BLaER1 (cell line): ENCODE measurements around the gene IGSF1.
"Not testable (repeated sequence)": the region's sequence is repeated elsewhere in the genome, so short reads cannot be mapped to it uniquely, and the experiment has no call there.

ENCODE experiments used
- H3K27ac ChIP-seq: shearing (Covaris generic); formaldehyde crosslinking; 2 replicates; pipeline ENCODE4 v1.8.1; 2022
- H3K27me3 ChIP-seq: shearing (Covaris generic); formaldehyde crosslinking; 2 replicates; pipeline ENCODE4 v1.8.1; 2022
- H3K36me3 ChIP-seq: shearing (Covaris generic); formaldehyde crosslinking; 2 replicates; pipeline ENCODE4 v1.8.1; 2022
- H3K4me1 ChIP-seq: shearing (Covaris generic); formaldehyde crosslinking; 2 replicates; pipeline ENCODE4 v1.8.1; 2022
- H3K4me2 ChIP-seq: shearing (Covaris generic); formaldehyde crosslinking; 2 replicates; pipeline ENCODE4 v1.8.1; 2022
- H3K4me3 ChIP-seq: shearing (Covaris generic); formaldehyde crosslinking; 2 replicates; pipeline ENCODE4 v1.8.1; 2022
- H3K9ac ChIP-seq: shearing (Covaris generic); formaldehyde crosslinking; 2 replicates; pipeline ENCODE4 v1.8.1; 2022
- H3K9me3 ChIP-seq: shearing (Covaris generic); formaldehyde crosslinking; 2 replicates; pipeline ENCODE4 v1.8.1; 2022
- H4K20me1 ChIP-seq: shearing (Covaris generic); formaldehyde crosslinking; 2 replicates; pipeline ENCODE4 v1.8.1; 2022
- Cebpa-rat ChIP-seq: shearing (Covaris generic); IDR thresholded peaks from 2 replicates; pipeline ENCODE4 v1.8.1; 2022

IGSF1 gene

DNA sequence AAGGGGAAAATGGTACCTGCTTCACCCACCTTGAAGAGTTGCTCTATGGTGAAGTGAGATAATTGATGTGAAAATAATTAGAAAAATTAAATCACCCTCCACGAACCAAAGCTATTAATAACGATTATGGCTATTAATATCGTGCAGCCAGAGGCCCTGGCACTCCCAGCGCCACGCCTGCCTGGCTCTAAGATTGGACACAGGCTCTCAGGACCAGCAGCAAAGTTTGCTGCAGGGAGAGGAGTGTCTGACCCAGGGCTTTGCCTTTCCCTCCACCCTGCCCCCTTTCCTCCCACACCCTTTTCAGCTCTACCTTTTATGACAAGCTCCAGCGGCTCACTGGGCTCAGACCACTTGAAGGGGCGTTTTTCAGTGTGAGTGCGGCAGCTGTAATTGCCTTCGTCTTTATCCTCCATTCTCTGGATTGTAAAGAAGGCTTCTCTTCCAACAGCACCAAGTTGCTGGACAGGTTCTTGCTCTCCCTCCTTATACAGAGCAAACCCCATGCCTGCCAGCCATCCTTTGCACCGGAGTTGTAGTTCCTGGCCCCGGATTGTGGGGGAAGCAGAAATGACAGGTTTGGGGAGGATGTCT, 11.5 kb downstream of the IGSF1 start:
- no peak overlapping the region for H3K4me3 ChIP-seq
- H3K27ac ChIP-seq = no peak overlapping the region
- H3K9ac ChIP-seq = no peak overlapping the region
- H3K27me3 ChIP-seq = peaks cover 99% of the 10 kb centered on the region
- no peaks in the 10 kb centered on the region for H3K9me3 ChIP-seq
- no peaks in the 10 kb centered on the region for H3K4me1 ChIP-seq
- no peak for TF ChIP-seq Cebpa-rat
- no peak overlapping the region for H3K4me2 ChIP-seq
- H3K36me3 ChIP-seq = no peaks in the 10 kb centered on the region
- peaks cover 10% of the 10 kb centered on the region; the same call in 1 of the 2 replicates for H4K20me1 ChIP-seq

DNA sequence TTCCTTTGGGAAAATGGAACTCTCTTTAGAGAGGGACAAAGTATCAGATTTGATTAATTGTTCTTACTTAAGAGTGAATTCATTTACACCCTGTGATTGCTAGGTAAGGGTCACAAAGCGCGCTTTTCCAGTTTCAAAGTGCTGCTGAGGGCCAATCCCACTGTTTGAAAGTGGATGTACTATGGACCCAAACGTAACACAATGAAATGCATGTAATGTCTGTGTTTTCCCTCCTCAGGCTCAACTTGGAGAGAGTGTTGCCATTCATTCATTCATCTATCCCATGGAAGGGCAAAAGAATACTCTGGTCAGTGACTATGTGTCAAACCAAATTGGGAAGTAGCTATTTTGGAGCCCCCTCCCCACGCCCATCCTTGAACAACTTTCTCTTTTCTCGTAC, 16.1 kb downstream of the IGSF1 start:
- no peaks in the 10 kb centered on the region for H3K4me1 ChIP-seq
- no peak overlapping the region for H3K27ac ChIP-seq

DNA sequence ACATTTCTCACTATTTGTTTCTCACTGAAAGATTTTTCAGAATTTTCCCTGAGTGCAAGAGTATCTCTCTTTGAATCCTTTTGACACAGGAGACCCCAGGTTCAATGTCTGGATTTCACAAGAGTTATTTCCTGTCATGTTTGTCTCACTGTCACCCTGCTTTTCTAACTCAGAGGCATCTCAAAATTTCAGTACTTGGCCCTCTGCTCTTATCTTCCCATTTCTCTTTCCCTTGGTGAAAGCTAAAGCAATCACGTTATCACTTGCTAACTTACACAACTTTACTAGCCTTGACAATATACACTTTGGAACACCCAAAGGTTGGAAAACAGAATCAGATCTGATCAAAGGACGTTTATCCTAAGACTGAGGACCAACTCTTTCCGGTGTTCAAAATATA, 17.3 kb downstream of the IGSF1 start:
- no peak overlapping the region for H3K4me3 ChIP-seq
- H3K4me1 ChIP-seq = no peaks in the 10 kb centered on the region
- H3K27me3 ChIP-seq = peaks cover 91% of the 10 kb centered on the region
- H4K20me1 ChIP-seq = peaks cover 17% of the 10 kb centered on the region; the same call in 1 of the 2 replicates
- no peaks in the 10 kb centered on the region for H3K36me3 ChIP-seq
- no peak overlapping the region for H3K4me2 ChIP-seq
- H3K27ac ChIP-seq = no peak overlapping the region
- no peaks in the 10 kb centered on the region for H3K9me3 ChIP-seq
- H3K9ac ChIP-seq = no peak overlapping the region
- no peak for TF ChIP-seq Cebpa-rat

More for the DNA sequence above, 16.1 kb downstream of the IGSF1 start:
- Histone ChIP-seq H3K36me3 (no peaks in the 10 kb centered on the region), H3K4me2 (no peak overlapping the region), H4K20me1 (peaks cover 17% of the 10 kb centered on the region; the same call in 1 of the 2 replicates), H3K4me3 (no peak overlapping the region), H3K9ac (no peak overlapping the region), H3K27me3 (peaks cover 99% of the 10 kb centered on the region), H3K9me3 (no peaks in the 10 kb centered on the region)
- no peak for TF ChIP-seq Cebpa-rat

DNA sequence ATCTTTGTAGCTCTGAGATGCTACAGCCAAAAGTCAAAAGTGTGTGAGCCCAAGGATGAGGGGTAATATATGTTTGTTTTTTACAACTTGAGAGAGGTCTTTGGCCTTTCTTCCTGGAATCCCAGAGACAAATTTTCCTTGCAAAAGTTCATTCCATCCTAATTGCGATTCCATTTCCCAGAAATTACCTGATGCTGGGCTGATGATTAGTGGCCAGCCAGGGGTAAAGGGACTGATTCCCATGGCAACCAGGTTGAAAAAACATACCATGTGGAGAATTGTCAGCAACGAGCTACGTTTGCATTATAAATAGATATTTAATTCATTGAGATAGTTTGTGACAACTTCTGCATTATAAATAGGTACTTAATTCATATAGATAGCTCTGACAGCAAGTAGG, 17.8 kb downstream of the IGSF1 start:
- Histone ChIP-seq H3K9ac (no peak overlapping the region), H4K20me1 (peaks cover 17% of the 10 kb centered on the region; the same call in 1 of the 2 replicates), H3K9me3 (no peaks in the 10 kb centered on the region), H3K27me3 (peaks cover 90% of the 10 kb centered on the region), H3K4me1 (no peaks in the 10 kb centered on the region), H3K36me3 (no peaks in the 10 kb centered on the region), H3K4me2 (no peak overlapping the region), H3K4me3 (no peak overlapping the region), H3K27ac (no peak overlapping the region)
- no peak for TF ChIP-seq Cebpa-rat

DNA sequence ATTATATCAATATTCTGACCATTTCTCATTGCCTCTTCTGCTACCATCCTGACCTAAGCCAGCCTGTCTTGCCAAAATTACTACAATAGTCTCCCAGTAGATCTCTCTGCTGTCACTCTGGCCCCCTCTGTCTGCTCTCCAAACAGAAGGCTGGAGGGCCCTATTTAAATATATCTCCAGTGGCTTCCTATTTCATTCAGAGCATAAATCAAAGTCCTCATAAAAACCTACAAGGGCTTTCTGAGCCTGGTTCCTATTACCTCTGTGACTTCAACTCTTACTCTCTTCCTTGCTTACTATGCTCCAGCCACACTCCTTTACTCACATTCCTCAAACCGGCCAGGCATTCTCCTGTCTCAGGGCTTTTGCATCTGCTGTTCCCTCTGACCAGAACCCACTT, 19.0 kb downstream of the IGSF1 start:
- Histone ChIP-seq H3K4me1 (no peaks in the 10 kb centered on the region), H3K4me2 (no peak overlapping the region), H3K4me3 (no peak overlapping the region), H3K27me3 (peaks cover 90% of the 10 kb centered on the region), H4K20me1 (peaks cover 12% of the 10 kb centered on the region; the same call in 1 of the 2 replicates), H3K36me3 (no peaks in the 10 kb centered on the region), H3K9me3 (no peaks in the 10 kb centered on the region), H3K27ac (no peak overlapping the region), H3K9ac (no peak overlapping the region)
- TF ChIP-seq Cebpa-rat = no peak

DNA sequence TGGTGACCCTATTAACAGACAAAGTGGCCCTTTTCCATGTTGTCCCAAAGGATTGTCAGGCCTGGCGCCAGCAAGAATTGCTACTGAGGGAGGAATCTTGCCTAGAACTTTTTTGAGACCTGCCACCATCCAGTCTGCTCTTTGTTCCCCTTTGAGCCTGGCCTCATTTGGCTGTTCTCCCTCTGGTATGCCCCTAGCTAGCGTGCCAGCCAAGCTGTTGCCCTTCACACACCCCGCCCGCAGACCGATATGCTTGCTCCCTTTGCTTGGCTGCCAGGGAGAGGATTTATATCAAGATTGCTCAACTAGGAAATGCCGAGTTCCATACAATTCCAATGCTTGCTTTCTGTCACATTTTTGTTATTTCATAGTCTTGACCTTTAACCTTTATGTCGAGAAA, 24.4 kb downstream of the IGSF1 start:
- peaks cover 1% of the 10 kb centered on the region; the same call in 1 of the 2 replicates for H4K20me1 ChIP-seq
- H3K36me3 ChIP-seq = no peaks in the 10 kb centered on the region
- H3K27ac ChIP-seq = no peak overlapping the region
- peaks cover 85% of the 10 kb centered on the region for H3K27me3 ChIP-seq
- no peaks in the 10 kb centered on the region for H3K9me3 ChIP-seq
- TF ChIP-seq Cebpa-rat = no peak
- no peak overlapping the region for H3K4me3 ChIP-seq
- no peak overlapping the region for H3K9ac ChIP-seq
- H3K4me2 ChIP-seq = no peak overlapping the region
- no peaks in the 10 kb centered on the region for H3K4me1 ChIP-seq

DNA sequence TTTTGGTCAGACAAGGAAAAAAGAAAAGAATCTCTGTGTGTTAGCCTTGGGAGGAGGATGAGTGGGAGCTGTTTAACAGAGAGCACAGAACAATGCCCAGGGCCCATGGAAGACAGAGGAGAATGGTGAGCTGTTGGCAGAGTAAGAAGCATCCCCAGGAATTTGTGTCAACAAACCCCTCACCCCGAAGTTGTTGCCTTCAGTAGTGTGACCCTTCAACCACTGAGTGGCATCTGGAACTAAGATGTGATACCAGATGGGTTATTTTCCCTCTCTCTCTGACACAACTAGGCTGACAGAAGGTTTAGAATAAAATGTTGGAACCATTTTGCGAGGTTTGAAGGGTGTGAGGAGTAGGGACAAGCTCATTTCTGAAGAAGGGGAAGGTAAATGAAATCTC, 25.1 kb downstream of the IGSF1 start:
- Histone ChIP-seq H3K27me3 (peaks cover 85% of the 10 kb centered on the region), H3K9ac (no peak overlapping the region), H3K27ac (no peak overlapping the region), H3K36me3 (no peaks in the 10 kb centered on the region), H4K20me1 (no peaks in the 10 kb centered on the region; the same call in 1 of the 2 replicates), H3K4me1 (no peaks in the 10 kb centered on the region), H3K4me2 (no peak overlapping the region), H3K4me3 (no peak overlapping the region), H3K9me3 (no peaks in the 10 kb centered on the region)
- no peak for TF ChIP-seq Cebpa-rat

DNA sequence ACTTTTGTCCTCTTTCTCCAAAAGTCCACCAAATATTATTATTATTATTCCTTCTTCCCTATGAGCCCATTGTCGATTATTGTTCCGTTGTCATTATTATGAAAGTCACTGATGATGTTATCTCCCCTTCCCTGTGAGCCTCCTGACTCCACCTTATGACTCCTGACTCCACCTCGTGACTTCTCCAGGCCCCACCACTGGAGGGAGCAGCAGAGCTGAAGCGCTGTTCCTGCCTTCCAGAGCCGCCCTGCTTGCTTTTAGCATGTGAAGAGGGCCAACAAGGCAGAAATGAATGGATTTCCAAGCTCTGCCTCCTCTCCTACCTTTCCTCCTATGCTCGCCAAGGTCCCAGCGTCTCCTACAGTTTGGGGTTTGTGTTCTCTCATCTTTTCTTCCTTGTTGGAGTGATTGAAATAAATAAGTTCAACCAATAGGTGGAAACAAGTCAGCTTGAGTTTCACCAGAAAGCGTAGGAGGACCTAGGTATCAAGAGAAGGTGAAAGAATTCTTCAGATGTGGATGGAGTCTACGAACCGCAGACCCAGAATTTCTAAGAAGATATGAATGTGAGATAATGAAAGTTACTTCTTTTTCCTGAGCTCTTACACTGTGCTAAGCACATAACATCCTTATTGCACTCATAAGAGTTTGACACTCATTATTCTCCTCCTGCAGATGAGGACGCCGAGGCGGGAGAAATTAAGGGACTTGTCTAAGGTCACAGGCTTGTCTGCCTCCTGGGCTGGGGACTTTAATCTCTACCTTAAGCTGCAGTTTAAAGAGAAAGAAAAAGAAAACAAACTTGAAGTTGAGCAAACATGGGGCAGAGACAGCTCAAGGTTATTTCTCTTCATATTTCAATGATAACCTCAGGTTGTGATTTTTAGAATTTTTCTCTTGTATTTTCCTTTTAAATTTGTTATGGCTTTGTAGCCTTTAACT, 26.1 kb downstream of the IGSF1 start:
- no peak for TF ChIP-seq Cebpa-rat
- no peak overlapping the region for H3K9ac ChIP-seq
- no peaks in the 10 kb centered on the region for H3K4me1 ChIP-seq
- H3K4me3 ChIP-seq = no peak overlapping the region
- H3K36me3 ChIP-seq = no peaks in the 10 kb centered on the region
- H3K9me3 ChIP-seq = no peaks in the 10 kb centered on the region
- no peak overlapping the region for H3K27ac ChIP-seq
- no peak overlapping the region for H3K4me2 ChIP-seq
- H4K20me1 ChIP-seq = no peaks in the 10 kb centered on the region; the same call in 1 of the 2 replicates
- H3K27me3 ChIP-seq = peaks cover 85% of the 10 kb centered on the region

DNA sequence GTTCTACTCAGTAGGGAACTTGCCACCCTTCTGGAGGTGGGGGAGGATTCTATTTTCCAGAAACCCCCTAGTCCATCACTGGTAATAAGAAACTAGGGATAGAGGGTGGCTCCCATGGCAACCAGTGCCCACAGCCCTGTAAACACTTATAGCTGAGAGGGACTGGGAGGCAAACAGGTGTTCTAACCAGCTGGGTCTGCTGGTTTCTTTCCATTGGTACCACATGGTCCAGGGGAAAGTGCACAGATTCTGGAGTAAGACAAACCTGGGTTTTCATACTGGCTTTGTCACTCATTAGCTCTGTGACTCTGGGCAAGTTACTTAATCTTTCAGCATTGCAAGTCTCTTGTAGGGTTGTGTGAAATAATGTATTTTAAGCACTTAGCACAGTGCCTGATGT, 26.9 kb downstream of the IGSF1 start:
- Histone ChIP-seq H4K20me1 (no peaks in the 10 kb centered on the region; the same call in 1 of the 2 replicates), H3K9ac (no peak overlapping the region), H3K9me3 (no peaks in the 10 kb centered on the region), H3K27ac (no peak overlapping the region), H3K36me3 (no peaks in the 10 kb centered on the region), H3K4me2 (no peak overlapping the region), H3K4me3 (no peak overlapping the region), H3K4me1 (no peaks in the 10 kb centered on the region), H3K27me3 (peaks cover 89% of the 10 kb centered on the region)
- no peak for TF ChIP-seq Cebpa-rat

DNA sequence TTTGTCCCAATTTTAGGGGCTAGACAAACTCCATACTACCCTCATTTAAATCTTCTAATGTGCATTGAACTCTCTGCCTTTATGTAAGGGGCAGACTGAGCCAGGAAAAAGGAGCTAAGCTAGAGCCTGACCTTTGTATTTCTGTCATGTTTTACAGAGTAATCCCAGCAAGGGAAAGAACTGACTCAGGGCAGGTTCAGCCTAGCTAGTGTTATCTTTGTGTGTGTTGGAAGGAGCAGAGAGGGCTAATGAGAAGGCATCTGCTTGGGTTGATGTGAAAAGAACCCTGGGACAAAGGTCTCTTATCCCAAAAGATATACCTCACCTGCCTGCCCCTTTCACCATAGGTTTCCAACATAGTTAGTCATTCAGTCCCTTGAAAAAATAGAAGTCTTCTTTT, 31.7 kb downstream of the IGSF1 start:
- no peak for TF ChIP-seq Cebpa-rat
- Histone ChIP-seq H3K27me3 (peaks cover 78% of the 10 kb centered on the region), H4K20me1 (no peaks in the 10 kb centered on the region), H3K9me3 (no peaks in the 10 kb centered on the region), H3K4me1 (no peaks in the 10 kb centered on the region), H3K4me2 (no peak overlapping the region), H3K36me3 (no peaks in the 10 kb centered on the region), H3K9ac (no peak overlapping the region), H3K4me3 (no peak overlapping the region), H3K27ac (no peak overlapping the region)

DNA sequence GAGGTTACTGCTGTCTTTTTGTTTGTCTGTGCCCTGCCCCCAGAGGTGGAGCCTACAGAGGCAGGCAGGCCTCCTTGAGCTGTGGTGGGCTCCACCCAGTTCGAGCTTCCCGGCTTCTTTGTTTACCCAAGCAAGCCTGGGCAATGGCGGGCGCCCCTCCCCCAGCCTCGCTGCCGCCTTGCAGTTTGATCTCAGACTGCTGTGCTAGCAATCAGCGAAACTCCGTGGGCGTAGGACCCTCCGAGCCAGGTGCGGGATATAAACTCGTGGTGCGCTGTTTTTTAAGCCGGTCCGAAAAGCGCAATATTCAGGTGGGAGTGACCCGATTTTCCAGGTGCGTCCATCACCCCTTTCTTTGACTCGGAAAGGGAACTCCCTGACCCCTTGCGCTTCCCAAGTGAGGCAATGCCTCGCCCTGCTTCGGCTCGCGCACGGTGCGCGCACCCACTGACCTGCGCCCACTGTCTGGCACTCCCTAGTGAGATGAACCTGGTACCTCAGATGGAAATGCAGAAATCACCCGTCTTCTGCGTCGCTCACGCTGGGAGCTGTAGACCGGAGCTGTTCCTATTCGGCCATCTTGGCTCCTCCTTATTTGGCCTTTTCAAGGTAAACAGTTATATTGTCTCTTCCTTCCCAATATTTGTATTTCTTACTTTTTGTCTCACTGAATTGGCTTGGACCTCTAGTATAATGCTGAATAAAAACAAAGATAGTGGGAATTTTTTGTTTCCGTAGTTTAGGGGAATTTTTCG, 37.9 kb downstream of the IGSF1 start:
- H3K4me2 ChIP-seq, H3K27ac ChIP-seq, H4K20me1 ChIP-seq, H3K4me1 ChIP-seq, H3K36me3 ChIP-seq, H3K9ac ChIP-seq, H3K9me3 ChIP-seq, H3K4me3 ChIP-seq: not testable (repeated sequence)
- peaks cover 23% of the 10 kb centered on the region for H3K27me3 ChIP-seq
